Measurements from ENCODE around the gene SLC12A6. TPM values are rescaled to one million over a fixed set of nuclear protein-coding genes. Genes with fewer than 3 reads are reported as not detected.
"Not testable (repeated sequence)": the region's sequence is repeated elsewhere in the genome, so short reads cannot be mapped to it uniquely, and the experiment has no call there.

SLC12A6 gene
- total RNA-seq, 1 experiment from 2014 or later = 19.5 TPM

- intact Hi-C loops (cut with micrococcal nuclease; ENCODE audit: unreplicated experiment) = no loop called here
- Histone ChIP-seq H3K27ac (ENCODE audit: low read length) (peak within 1 kb of the TSS; percentile 96), H3K4me1 (ENCODE audit: control insufficient read depth, insufficient read depth, low read length) (peaks cover 23% of the 10 kb centered on the region), H3K27me3 (ENCODE audit: control insufficient read depth, insufficient read depth, low read length) (no peaks in the 10 kb centered on the region), H3K9me3 (ENCODE audit: control insufficient read depth, insufficient read depth, low read depth, low read length) (no peaks in the 10 kb centered on the region), H3K36me3 (ENCODE audit: control insufficient read depth, insufficient read depth, low read length) (peaks cover 10% of the 10 kb centered on the region), H3K4me3 (ENCODE audit: low read depth in 2 of 2, low read length in 2 of 2) (peak within 1 kb of the TSS; percentile 81 to 82)
- BruUV-seq (replicated peaks) = no TSS peak
- in situ Hi-C loops (cut with HindIII; ENCODE audit: low pct_unique_long_range_greater_than_20kb, low sequenced_read_pairs) = no loop called here
- POLR2A ChIA-PET = interaction anchor here (0.6 kb wide), 1 partner anchor 34 kb away, joined by 15 read pairs; no protein-coding TSS in a partner anchor
- ATAC-seq (peak; percentile 91), DNase-seq (ENCODE audit: low read depth, low spot score) (peak; percentile 87)
- CTCF ChIA-PET = interaction anchor here (0.9 to 1.1 kb wide), 5 partner anchors 12 to 25 kb away, joined by 3 to 12 read pairs (median 4); partner anchors contain the start of gene LPCAT4
- TF ChIP-seq REST (IDR thresholded peaks at IDR 0.05; ENCODE audit: insufficient read depth in 1 of 2, low read depth in 2 of 2, low read length in 1 of 2) = peak in 1 of 2 experiments; percentile 55; a peak in 1 of 4 replicates
- TF ChIP-seq SIN3A (IDR thresholded peaks at IDR 0.05; ENCODE audit: borderline replicate concordance, insufficient read depth, low read depth, low read length) = peak; percentile 87
- peak; percentile 99 for TF ChIP-seq CTCF (IDR thresholded peaks at IDR 0.05)
- peak; percentile 97 for TF ChIP-seq POLR2AphosphoS5 (IDR thresholded peaks at IDR 0.05; ENCODE audit: low read depth, low read length)
- TF ChIP-seq TCF7L2 (IDR thresholded peaks at IDR 0.05; ENCODE audit: low read depth, low read length) = no peak
Measured at GRCh38 chr15:34342737-34343575, 5.4 kb upstream of the SLC12A6 start, which contains the start of the genes NOP10 and NUTM1. TSS of gene NOP10 (minus strand) at chr15:34343136. CDS start at chr15:34343073, 63 bp downstream. TSS of gene NUTM1 (plus strand) at chr15:34343315. CDS start at chr15:34343697, 382 bp downstream.

DNA sequence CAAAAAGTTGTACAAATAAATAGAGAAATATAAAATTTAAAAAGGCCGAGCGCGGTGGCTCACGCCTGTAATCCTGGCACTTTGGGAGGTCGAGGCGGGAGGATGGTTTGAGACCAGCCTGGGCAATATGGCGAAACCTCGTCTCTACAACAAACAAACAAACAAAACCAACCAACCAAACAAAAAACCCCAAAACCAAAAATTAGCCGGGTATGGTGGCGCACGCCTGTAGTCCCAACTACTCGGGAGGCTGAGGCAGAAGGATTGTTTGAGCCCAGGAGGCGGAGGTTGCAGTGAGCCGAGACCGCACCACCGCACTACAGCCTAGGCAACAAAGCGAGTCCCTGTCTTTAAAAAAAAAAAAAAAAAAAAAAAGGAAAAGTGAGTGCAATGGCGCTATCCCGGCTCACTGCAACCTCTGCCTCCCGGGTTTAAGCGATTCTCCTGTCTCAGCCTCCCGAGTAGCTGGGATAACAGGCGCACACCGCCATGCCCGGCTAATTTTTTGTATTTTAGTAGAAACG lies 4.7 kb upstream of the SLC12A6 start:
- DNase-seq (ENCODE audit: low read depth, low spot score); H3K27me3 ChIP-seq (ENCODE audit: control insufficient read depth, insufficient read depth, low read length); BruUV-seq (replicated peaks); intact Hi-C loops (cut with micrococcal nuclease; ENCODE audit: unreplicated experiment); ATAC-seq; H3K36me3 ChIP-seq (ENCODE audit: control insufficient read depth, insufficient read depth, low read length); H3K9me3 ChIP-seq (ENCODE audit: control insufficient read depth, insufficient read depth, low read depth, low read length); in situ Hi-C loops (cut with HindIII; ENCODE audit: low pct_unique_long_range_greater_than_20kb, low sequenced_read_pairs): not testable (repeated sequence)
- Histone ChIP-seq H3K27ac (ENCODE audit: low read length) (peak overlapping the region; percentile 96), H3K4me3 (ENCODE audit: low read depth in 2 of 2, low read length in 2 of 2) (peak overlapping the region; percentile 81 to 82), H3K4me1 (ENCODE audit: control insufficient read depth, insufficient read depth, low read length) (peaks cover 23% of the 10 kb centered on the region)
- ChIA-PET CTCF (interaction anchor here (0.9 to 1.1 kb wide), 5 partner anchors 13 to 26 kb away, joined by 3 to 12 read pairs (median 4); partner anchors contain the start of gene LPCAT4), POLR2A (interaction anchor here (0.6 kb wide), 1 partner anchor 34 kb away, joined by 15 read pairs; no protein-coding TSS in a partner anchor)

Data from Panc1 (cell line).